Thyroid gland (tissue), 4 donors: Measurements from ENCODE around the gene UBE2QL1. TPM values are rescaled to one million over a fixed set of nuclear protein-coding genes. Genes with fewer than 3 reads are reported as not detected.

ENCODE experiments used
- DNase-seq, 2 donors: peaks; one replicate each; pipeline ENCODE4 v3.0.0-alpha.2; 2019
- H3K27ac ChIP-seq, 3 donors: fragments of 200-600 bp; sonication (generic); 1 replicate in 2 of 3; 2 replicates in 1 of 3; pipeline ENCODE4 v1.5.1; 2016 to 2019; ENCODE audit warnings: mild to moderate bottlenecking in 1 of 3, moderate library complexity in 1 of 3
- H3K27me3 ChIP-seq: fragments of 200-600 bp; sonication (generic); one replicate; pipeline ENCODE4 v1.5.1; 2019
- H3K36me3 ChIP-seq, 2 donors: fragments of 200-600 bp; sonication (generic); one replicate each; pipeline ENCODE4 v1.5.1; 2016 to 2019
- H3K4me1 ChIP-seq, 2 donors: fragments of 200-600 bp; sonication (generic); one replicate each; pipeline ENCODE4 v1.5.1; 2017 to 2019
- H3K4me3 ChIP-seq, 3 donors: fragments of 200-600 bp; sonication (generic); replicated peaks in 1 of 3; 1 replicate in 2 of 3; 2 replicates in 1 of 3; pipeline ENCODE4 v1.5.1; 2016; ENCODE audit warnings: mild to moderate bottlenecking in 1 of 3
- H3K9me3 ChIP-seq: fragments of 200-600 bp; sonication (generic); one replicate; pipeline ENCODE4 v1.5.1; 2017
- CTCF ChIP-seq, 6 experiments: fragments of 200-600 bp in 3 of 6; fragments of 450-650 bp in 3 of 6; sonication (generic) in 3 of 6; IDR thresholded peaks; one replicate each; pipeline ENCODE4 v1.5.1; 2016 to 2019; ENCODE audit warnings: antibody characterized with exemption in 6 of 6, mild to moderate bottlenecking in 2 of 6, inconsistent platforms in 1 of 6, moderate library complexity in 1 of 6
- POLR2A ChIP-seq, 2 donors: fragments of 450-650 bp; IDR thresholded peaks; one replicate each; pipeline ENCODE4 v1.6.1; 2017; ENCODE audit warnings: antibody characterized with exemption in 2 of 2, mild to moderate bottlenecking in 2 of 2, moderate library complexity in 1 of 2
- WGBS, 2 donors: methylation state at CpG; one replicate each; pipeline ENCODE4 v1.1.5; 2017; 5-methylcytosine and 5-hydroxymethylcytosine counted together
- intact Hi-C: fragments of 100-400 bp; cut with DNase I; formaldehyde crosslinking; loops from one replicate; pipeline ENCODE4 v1.15.1; 2023
- total RNA-seq, 4 donors: library from RNA; depleted of rRNA; stranded (reverse); fragments of >200 nt; gene quantifications; one replicate each; pipeline ENCODE4 v1.2.3, GENCODE V29; 2016

UBE2QL1 gene
- total RNA-seq, 4 donors from 2014 or later, result 2.0 to 4.0 (median 2.6) TPM

DNA sequence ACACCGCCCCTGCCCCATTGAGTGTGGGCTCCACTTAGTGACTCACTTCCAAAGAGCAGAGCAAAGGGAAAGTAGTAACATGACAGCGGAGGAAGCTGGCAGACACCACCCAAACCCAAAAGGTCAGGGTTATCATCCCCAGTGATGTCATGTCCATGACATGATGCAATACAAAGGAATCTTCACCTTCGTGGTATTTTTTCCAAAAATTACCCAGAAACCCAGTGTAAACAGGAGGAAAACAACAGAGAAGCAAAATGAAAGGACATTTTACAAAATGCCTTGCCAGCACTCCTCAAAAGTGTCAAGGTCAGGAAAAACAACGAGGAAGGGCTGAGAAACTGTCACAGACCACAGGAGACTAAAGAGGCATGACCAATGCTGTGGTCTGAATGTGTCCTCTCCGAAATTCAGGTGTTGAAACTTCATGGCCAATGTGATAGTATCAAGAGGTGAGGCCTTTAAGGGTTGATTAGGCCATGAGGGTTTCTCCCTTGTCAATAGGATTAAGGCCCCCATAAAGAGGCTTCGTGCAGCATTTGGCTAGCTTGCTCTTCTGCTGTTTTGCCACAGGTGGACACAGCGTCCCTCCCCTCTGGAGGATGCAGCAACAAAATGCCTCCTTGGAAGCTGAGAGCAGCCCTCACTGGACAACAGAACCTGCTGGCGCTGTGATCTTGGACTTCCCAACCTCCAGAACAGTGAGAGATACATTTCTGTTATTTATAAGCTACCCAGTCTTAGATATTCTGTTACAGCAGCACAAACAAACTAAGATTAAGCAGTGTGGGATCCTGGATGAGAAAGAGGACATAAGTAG, 39.8 kb upstream of the UBE2QL1 start:
- 68% methylated on average over 8 of the region's 8 CpGs for WGBS, 2 donors
- H3K27ac ChIP-seq, result no peak overlapping the region
- H3K4me1 ChIP-seq, result no peaks in the 10 kb centered on the region

DNA sequence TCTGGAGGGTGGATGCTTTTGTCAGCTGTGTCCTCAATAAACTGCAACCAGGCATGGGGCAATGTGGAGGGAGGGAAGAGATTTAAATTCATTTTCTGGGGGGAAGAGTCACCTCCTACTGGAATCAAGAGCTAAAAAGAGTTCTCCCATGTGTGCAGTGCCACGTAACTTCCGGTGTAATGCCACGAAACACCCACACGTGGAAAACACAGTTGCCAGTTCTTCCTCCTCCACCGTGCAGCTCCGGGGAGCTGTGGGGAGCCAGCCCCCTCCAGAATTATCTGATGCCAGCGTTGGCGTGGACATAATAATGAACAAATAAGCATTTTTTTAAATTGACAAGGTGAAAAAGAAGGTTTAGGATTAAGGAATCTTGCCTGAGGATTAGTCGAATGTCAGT, 38.2 kb upstream of the UBE2QL1 start:
- TF ChIP-seq POLR2A (IDR thresholded peaks at IDR 0.05), result no peak
- no peak for TF ChIP-seq CTCF (IDR thresholded peaks at IDR 0.05)
- intact Hi-C loops, result no loop called here
- Histone ChIP-seq H3K27me3 (no peaks in the 10 kb centered on the region), H3K27ac (no peak overlapping the region), H3K4me3 (no peak overlapping the region), H3K9me3 (no peaks in the 10 kb centered on the region), H3K4me1 (no peaks in the 10 kb centered on the region), H3K36me3 (no peaks in the 10 kb centered on the region)
- WGBS, 2 donors, result 87 to 92% methylated on average over 9 of the region's 9 CpGs
- DNase-seq, result no peak

More for the DNA sequence above, 39.8 kb upstream of the UBE2QL1 start:
- TF ChIP-seq POLR2A (IDR thresholded peaks at IDR 0.05) (no peak), CTCF (IDR thresholded peaks at IDR 0.05) (no peak)
- H3K36me3 ChIP-seq, result no peaks in the 10 kb centered on the region
- intact Hi-C loops, result no loop called here
- no peaks in the 10 kb centered on the region for H3K27me3 ChIP-seq
- no peaks in the 10 kb centered on the region for H3K9me3 ChIP-seq
- no peak overlapping the region for H3K4me3 ChIP-seq
- DNase-seq, result no peak

DNA sequence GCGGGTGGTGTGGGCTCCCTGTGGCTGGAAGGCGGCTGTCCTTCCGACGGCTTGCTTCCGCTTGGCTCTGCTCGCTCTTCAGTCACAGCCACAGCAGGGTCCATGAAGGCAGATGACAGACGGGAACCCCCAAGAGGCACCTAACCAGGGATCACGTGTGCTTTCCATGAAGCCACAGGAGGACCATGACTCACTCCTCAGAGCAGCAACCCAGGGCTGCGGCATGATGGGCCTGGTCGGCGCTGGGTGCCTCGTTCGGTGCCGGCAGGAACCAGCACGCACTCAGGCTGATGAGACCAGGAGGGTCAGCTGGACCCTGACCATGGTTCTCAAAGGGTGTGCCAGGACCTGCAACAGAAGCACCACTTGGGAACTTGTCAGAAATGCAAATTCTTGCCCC, 37.5 kb upstream of the UBE2QL1 start:
- H3K27me3 ChIP-seq, result no peaks in the 10 kb centered on the region
- TF ChIP-seq POLR2A (IDR thresholded peaks at IDR 0.05) (no peak), CTCF (IDR thresholded peaks at IDR 0.05) (no peak)
- H3K36me3 ChIP-seq, result no peaks in the 10 kb centered on the region
- H3K27ac ChIP-seq, result no peak overlapping the region
- DNase-seq, result no peak
- 86 to 88% methylated on average over 8 to 15 of the region's 15 CpGs for WGBS, 2 donors
- H3K9me3 ChIP-seq, result no peaks in the 10 kb centered on the region
- intact Hi-C loops, result no loop called here
- no peak overlapping the region for H3K4me3 ChIP-seq
- no peaks in the 10 kb centered on the region for H3K4me1 ChIP-seq

DNA sequence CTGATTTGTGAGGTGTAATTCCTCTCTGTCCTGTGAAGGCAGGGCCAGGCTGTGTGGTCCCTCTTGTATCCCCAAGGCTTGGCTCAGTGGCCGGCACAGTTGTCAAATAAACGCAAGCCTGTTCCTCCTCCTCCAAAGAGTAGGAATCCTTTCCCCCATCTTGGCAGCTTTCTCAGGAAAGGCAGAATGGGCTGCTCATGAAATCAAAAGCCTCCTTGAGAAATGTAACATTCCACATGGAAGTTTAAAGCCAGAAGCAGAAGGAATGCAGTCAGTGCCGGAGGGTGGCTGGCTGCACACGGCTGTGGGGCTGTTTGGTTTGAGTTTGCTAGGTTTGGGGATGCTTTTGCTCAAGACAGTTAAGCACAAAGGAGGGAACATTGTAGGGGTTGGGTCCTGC, 35.8 kb upstream of the UBE2QL1 start:
- intact Hi-C loops, result no loop called here
- Histone ChIP-seq H3K36me3 (no peaks in the 10 kb centered on the region), H3K27me3 (no peaks in the 10 kb centered on the region), H3K4me3 (no peak overlapping the region), H3K9me3 (no peaks in the 10 kb centered on the region), H3K4me1 (no peaks in the 10 kb centered on the region), H3K27ac (no peak overlapping the region)
- DNase-seq, result no peak
- no peak for TF ChIP-seq POLR2A (IDR thresholded peaks at IDR 0.05)
- TF ChIP-seq CTCF (IDR thresholded peaks at IDR 0.05), result no peak
- WGBS, 2 donors, result 34 to 46% methylated on average over 4 of the region's 4 CpGs

DNA sequence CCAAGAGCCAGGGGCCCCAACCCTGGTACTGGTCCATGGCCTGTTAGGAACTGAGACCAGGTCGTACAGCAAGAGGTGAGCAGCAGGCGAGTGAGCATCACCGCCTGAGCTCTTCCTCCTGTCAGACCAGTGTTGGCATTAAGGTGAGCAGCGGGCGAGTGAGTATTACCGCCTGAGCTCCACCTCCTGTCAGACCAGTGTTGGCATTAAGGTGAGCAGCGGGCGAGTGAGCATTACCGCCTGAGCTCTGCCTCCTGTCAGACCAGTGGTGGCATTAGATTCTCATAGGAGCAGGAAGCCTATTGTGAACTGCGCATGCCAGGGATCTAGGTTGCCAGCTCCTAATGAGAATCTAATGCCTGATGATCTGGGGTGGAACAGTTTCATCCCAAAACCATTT, 31.0 kb upstream of the UBE2QL1 start:
- no peaks in the 10 kb centered on the region for H3K36me3 ChIP-seq
- H3K9me3 ChIP-seq, result no peaks in the 10 kb centered on the region
- H3K4me1 ChIP-seq, result no peaks in the 10 kb centered on the region
- H3K4me3 ChIP-seq, result no peak overlapping the region
- no peak overlapping the region for H3K27ac ChIP-seq
- 93 to 95% methylated on average over 9 to 10 of the region's 10 CpGs for WGBS, 2 donors
- no peak for DNase-seq
- TF ChIP-seq CTCF (IDR thresholded peaks at IDR 0.05) (no peak), POLR2A (IDR thresholded peaks at IDR 0.05) (no peak)
- intact Hi-C loops, result no loop called here
- H3K27me3 ChIP-seq, result no peaks in the 10 kb centered on the region
